GM19035 (cell line): ENCODE measurements around the gene ELF4.
A peak's percentile ranks its signal among the peaks of the same experiment; 100 is the strongest.

ENCODE experiments used
- ATAC-seq: cut with Tn5 transposase; IDR thresholded peaks from one replicate; pipeline ENCODE4 v1.9.1; 2021; ENCODE audit not compliant: unreplicated experiment

Gene ELF4

GRCh38 chrX:130051176-130051845, 59.0 kb downstream of the ELF4 start:
- ATAC-seq: no peak

- no peak for ATAC-seq
Measured at GRCh38 chrX:130049821-130050220, 60.5 kb downstream of the ELF4 start.

- no peak for ATAC-seq
Measured at GRCh38 chrX:130048686-130049222, 61.5 kb downstream of the ELF4 start.

GRCh38 chrX:130047416-130047815, 62.9 kb downstream of the ELF4 start:
- no peak for ATAC-seq

- no peak for ATAC-seq
Measured at GRCh38 chrX:130039847-130040246, 70.5 kb downstream of the ELF4 start.

GRCh38 chrX:130034178-130034577, 76.1 kb downstream of the ELF4 start:
- ATAC-seq: no peak

GRCh38 chrX:130032552-130032951, 77.7 kb downstream of the ELF4 start:
- ATAC-seq: no peak

- no peak for ATAC-seq
Measured at GRCh38 chrX:130030826-130031225, 79.5 kb downstream of the ELF4 start.

GRCh38 chrX:130028196-130028595, 82.1 kb downstream of the ELF4 start:
- no peak for ATAC-seq

- no peak for ATAC-seq
Measured at GRCh38 chrX:130027569-130027968, 82.7 kb downstream of the ELF4 start.

GRCh38 chrX:130025256-130025655, 85.0 kb downstream of the ELF4 start:
- no peak for ATAC-seq

GRCh38 chrX:130024127-130024526, 86.2 kb downstream of the ELF4 start:
- peak; percentile 100 for ATAC-seq

GRCh38 chrX:130020661-130021324, 89.5 kb downstream of the ELF4 start:
- ATAC-seq: no peak

- ATAC-seq: no peak
Measured at GRCh38 chrX:130018143-130018542, 92.2 kb downstream of the ELF4 start.

- ATAC-seq: no peak
Measured at GRCh38 chrX:130015181-130015580, 95.1 kb downstream of the ELF4 start.
